ENCODE measurements around the gene PPP1R27. TPM values are rescaled to one million over a fixed set of nuclear protein-coding genes. Genes with fewer than 3 reads are reported as not detected.
A peak's percentile ranks its signal among the peaks of the same experiment; 100 is the strongest.
"Not testable (repeated sequence)": the region's sequence is repeated elsewhere in the genome, so short reads cannot be mapped to it uniquely, and the experiment has no call there.

Gene PPP1R27
- total RNA-seq, 1 donor from 2014 or later, result not detected

DNA sequence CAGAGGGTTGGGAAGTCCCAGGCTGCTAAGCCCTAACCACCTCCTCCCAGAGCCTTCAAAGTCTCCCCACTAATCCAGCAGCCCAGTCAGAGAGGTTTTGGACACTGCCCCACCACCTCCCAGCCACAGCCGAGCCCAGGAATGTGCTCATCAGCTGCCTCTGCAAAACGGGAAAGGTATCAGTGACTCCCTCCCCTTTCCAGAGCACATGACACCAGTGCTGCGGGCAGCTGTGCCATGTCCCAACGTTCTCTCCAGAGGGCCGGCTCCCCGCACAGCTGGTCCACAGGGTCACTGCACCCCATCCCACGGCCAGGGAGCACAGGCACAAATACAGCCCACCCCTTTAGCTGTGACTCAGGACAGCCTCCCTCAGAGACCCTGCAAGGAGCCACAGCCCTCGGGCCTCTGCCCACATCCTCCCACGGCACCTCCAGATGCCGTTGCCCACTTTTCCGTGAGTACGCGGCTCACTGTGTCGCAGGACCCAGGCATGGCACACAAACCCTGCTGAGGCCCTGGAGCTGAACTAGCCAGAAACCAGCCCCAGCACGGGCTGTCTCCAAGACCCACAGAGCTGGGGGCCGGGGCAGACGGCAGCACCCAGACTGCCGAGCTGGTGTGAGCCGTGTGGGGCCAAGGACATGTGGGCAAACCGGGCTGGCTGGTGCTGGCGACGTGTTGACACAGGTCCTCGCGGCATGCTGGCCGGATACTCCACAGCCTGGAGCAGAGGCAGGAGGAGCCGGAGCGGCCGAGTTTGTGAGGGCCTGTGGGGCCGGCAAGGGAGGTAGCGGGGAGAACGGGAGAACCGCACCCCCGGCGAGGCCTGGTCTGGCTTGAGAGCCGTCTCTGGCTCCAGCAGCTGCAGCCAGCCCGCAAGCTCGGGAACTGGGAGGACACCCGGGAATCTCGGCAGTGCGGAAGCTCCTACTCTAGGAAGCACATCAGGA is 6.3 kb upstream of the PPP1R27 start:
- Histone ChIP-seq H3K36me3 (peaks cover 4 to 29% of the 10 kb centered on the region in 2 donors), H3K27ac (peak overlapping the region; percentile 58), H3K4me1 (peaks cover 34% of the 10 kb centered on the region), H3K4me3 (no peak overlapping the region), H3K9me3 (no peaks in the 10 kb centered on the region), H3K27me3 (no peaks in the 10 kb centered on the region)
- intact Hi-C loops (cut with DNase I), result no loop called here
- no peak for DNase-seq (ENCODE audit: extremely low spot score in 2 of 2)
- peak in 1 of 2 donors; percentile 59 for TF ChIP-seq POLR2AphosphoS5 (IDR thresholded peaks at IDR 0.05; ENCODE audit: insufficient read depth in 1 of 2, low read depth in 1 of 2)
- TF ChIP-seq, protein P1, sequence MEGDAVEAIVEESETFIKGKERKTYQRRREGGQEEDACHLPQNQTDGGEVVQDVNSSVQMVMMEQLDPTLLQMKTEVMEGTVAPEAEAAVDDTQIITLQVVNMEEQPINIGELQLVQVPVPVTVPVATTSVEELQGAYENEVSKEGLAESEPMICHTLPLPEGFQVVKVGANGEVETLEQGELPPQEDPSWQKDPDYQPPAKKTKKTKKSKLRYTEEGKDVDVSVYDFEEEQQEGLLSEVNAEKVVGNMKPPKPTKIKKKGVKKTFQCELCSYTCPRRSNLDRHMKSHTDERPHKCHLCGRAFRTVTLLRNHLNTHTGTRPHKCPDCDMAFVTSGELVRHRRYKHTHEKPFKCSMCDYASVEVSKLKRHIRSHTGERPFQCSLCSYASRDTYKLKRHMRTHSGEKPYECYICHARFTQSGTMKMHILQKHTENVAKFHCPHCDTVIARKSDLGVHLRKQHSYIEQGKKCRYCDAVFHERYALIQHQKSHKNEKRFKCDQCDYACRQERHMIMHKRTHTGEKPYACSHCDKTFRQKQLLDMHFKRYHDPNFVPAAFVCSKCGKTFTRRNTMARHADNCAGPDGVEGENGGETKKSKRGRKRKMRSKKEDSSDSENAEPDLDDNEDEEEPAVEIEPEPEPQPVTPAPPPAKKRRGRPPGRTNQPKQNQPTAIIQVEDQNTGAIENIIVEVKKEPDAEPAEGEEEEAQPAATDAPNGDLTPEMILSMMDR (IDR thresholded peaks at IDR 0.05), result no peak

DNA sequence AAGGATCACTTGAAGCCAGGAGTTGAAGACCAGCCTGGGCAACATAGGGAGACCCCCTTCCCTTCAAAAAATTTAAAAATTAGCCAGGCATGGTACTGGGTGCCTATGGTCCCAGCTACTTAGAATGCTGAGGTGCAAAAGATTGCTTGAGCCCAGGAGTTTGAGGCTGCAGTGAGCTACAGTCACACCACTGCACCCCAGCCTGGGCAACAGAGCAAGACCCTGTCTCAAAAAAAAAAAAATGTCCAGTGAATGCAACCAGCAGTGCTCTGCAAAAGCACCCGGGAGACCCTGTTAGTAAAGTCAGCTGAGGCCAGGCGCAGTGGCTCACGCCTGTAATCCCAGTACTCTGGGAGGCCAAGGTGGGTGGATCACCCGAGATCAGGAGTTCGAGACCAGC is 5.2 kb upstream of the PPP1R27 start:
- H3K4me3 ChIP-seq; intact Hi-C loops (cut with DNase I); DNase-seq (ENCODE audit: extremely low spot score in 2 of 2); H3K9me3 ChIP-seq; H3K27me3 ChIP-seq: not testable (repeated sequence)
- peaks cover 34% of the 10 kb centered on the region for H3K4me1 ChIP-seq
- peak overlapping the region; percentile 58 for H3K27ac ChIP-seq
- H3K36me3 ChIP-seq, result peaks cover 0 to 19% of the 10 kb centered on the region in 2 donors

DNA sequence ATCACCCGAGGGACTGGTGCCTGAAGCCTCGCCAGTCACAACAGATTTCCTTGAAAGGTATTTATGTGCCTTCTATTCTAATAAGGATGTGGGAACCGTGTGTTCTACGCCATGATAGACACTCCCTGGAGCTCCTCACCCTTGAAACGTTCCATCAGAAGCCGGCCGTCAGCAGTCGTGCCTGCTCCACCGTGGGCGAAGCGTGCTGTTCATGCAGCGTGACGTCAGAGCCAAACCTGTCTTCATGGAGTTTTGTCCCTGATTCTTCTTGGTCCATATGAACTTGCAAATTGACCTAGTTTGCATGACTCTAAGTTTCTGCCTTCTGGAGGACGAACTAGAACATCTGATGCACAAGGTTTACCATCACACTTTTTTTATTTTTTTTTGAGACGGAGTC is 4.5 kb upstream of the PPP1R27 start:
- no peaks in the 10 kb centered on the region for H3K9me3 ChIP-seq
- DNase-seq (ENCODE audit: extremely low spot score in 2 of 2), result no peak
- TF ChIP-seq, protein P1 (IDR thresholded peaks at IDR 0.05), result no peak
- TF ChIP-seq POLR2A (IDR thresholded peaks at IDR 0.05) (no peak), POLR2AphosphoS5 (IDR thresholded peaks at IDR 0.05; ENCODE audit: insufficient read depth in 1 of 2, low read depth in 1 of 2) (no peak)
- peaks cover 35% of the 10 kb centered on the region for H3K4me1 ChIP-seq
- H3K4me3 ChIP-seq, result no peak overlapping the region
- intact Hi-C loops (cut with DNase I), result no loop called here
- no peaks in the 10 kb centered on the region for H3K27me3 ChIP-seq
- no peak overlapping the region for H3K27ac ChIP-seq
- peaks cover 0 to 11% of the 10 kb centered on the region in 2 donors for H3K36me3 ChIP-seq

DNA sequence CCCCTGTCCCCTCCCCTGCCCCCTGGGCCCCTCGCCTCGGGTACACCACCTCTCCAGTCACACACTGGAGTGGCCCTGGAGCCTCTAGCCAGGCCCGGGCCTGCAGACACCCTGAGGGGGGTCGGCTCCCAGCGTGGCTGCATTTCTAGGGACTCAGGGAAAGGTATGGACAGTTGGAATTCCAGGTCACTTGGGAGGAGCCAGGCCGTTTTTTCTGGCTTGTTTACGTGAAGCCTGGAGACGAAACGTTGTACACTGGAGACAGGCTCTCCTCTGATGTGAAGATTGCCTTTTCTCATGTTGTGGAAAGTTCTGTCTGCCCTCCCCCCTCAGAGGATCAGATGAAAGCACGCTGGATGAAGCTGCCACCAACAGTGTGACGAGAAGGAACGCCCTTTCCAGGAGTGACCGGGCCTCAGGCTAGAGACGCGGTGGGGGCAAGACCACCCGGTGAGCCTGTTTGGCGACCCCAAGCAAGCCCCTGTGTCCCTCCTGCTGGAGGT is 4.0 kb upstream of the PPP1R27 start:
- intact Hi-C loops (cut with DNase I), result no loop called here
- Histone ChIP-seq H3K4me1 (peaks cover 40% of the 10 kb centered on the region), H3K27ac (no peak overlapping the region), H3K4me3 (no peak overlapping the region), H3K27me3 (no peaks in the 10 kb centered on the region), H3K36me3 (peaks cover 0 to 7% of the 10 kb centered on the region in 2 donors), H3K9me3 (no peaks in the 10 kb centered on the region)
- TF ChIP-seq, protein P1 (IDR thresholded peaks at IDR 0.05), result no peak
- TF ChIP-seq POLR2AphosphoS5 (IDR thresholded peaks at IDR 0.05; ENCODE audit: insufficient read depth in 1 of 2, low read depth in 1 of 2) (no peak), POLR2A (IDR thresholded peaks at IDR 0.05) (no peak)
- DNase-seq (ENCODE audit: extremely low spot score in 2 of 2), result no peak

DNA sequence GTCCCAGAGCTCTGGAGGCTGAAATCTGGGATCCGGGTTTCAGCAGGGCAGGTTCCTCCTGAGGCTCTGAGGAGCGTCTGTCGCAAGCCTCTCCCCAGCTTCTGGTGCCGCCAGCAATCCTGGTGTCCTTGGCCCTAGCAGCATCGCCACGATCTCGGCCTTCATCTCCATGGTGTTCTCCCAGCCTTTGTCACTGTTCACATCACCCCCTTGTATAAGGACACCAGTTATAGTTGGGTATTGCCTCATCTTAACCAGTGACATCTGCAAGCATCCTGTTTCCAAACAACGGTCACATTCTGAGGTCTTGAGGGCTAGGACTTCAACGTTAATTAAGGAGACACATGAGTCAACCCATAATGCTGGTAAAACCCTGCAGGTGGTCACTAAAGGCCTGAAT is 2.8 kb upstream of the PPP1R27 start:
- no peaks in the 10 kb centered on the region for H3K9me3 ChIP-seq
- H3K4me1 ChIP-seq, result peaks cover 35% of the 10 kb centered on the region
- DNase-seq (ENCODE audit: extremely low spot score in 2 of 2), result no peak
- no peak for TF ChIP-seq POLR2AphosphoS5 (IDR thresholded peaks at IDR 0.05; ENCODE audit: insufficient read depth in 1 of 2, low read depth in 1 of 2)
- TF ChIP-seq POLR2A (IDR thresholded peaks at IDR 0.05), result no peak
- TF ChIP-seq, protein P1 (IDR thresholded peaks at IDR 0.05), result no peak
- no peaks in the 10 kb centered on the region for H3K27me3 ChIP-seq
- H3K4me3 ChIP-seq, result no peak overlapping the region
- intact Hi-C loops (cut with DNase I), result no loop called here
- H3K36me3 ChIP-seq, result no peaks in the 10 kb centered on the region
- no peak overlapping the region for H3K27ac ChIP-seq

Measured in vagina (tissue), 2 donors.